ENCODE results near the gene SRPK2. TPM values are rescaled to one million over a fixed set of nuclear protein-coding genes. Genes with fewer than 3 reads are reported as not detected.

SRPK2 gene
- total RNA-seq, 1 donor from 2014 or later = 54.8 TPM

- H3K4me1 Mint-ChIP-seq (ENCODE audit: low read depth, unreplicated experiment) = peaks cover 12% of the 10 kb centered on the region
- peaks cover 11% of the 10 kb centered on the region for H3K36me3 Mint-ChIP-seq (ENCODE audit: low read depth, unreplicated experiment)
- H3K27me3 Mint-ChIP-seq (ENCODE audit: low read depth, unreplicated experiment) = no peaks in the 10 kb centered on the region
- Histone ChIP-seq H3K36me3 (ENCODE audit: insufficient read depth, low read length) (peaks cover 22% of the 10 kb centered on the region), H3K4me2 (ENCODE audit: low read length) (no peak overlapping the region), H3K9ac (ENCODE audit: low read length) (no peak overlapping the region), H4K20me1 (ENCODE audit: insufficient read depth, low read length) (peaks cover 30% of the 10 kb centered on the region), H3K79me2 (ENCODE audit: insufficient read depth, low read length) (no peaks in the 10 kb centered on the region), H2AFZ (ENCODE audit: low read depth, low read length) (no peak overlapping the region), H3K9me3 (ENCODE audit: insufficient read depth, low read depth, low read length) (no peaks in the 10 kb centered on the region), H3K27me3 (ENCODE audit: insufficient read depth, low read length) (no peaks in the 10 kb centered on the region), H3K27ac (ENCODE audit: low read depth, low read length) (no peak overlapping the region), H3K4me3 (ENCODE audit: insufficient read depth, low read depth, low read length) (no peak overlapping the region), H3K4me1 (ENCODE audit: insufficient read depth, low read length) (peaks cover 9% of the 10 kb centered on the region)
- no peaks in the 10 kb centered on the region for H3K9me3 Mint-ChIP-seq (ENCODE audit: unreplicated experiment)
- H3K27ac Mint-ChIP-seq (ENCODE audit: unreplicated experiment) = no peak overlapping the region
- no peak overlapping the region for H3K4me3 Mint-ChIP-seq (ENCODE audit: unreplicated experiment)
- FAIRE-seq (no peak), DNase-seq (ENCODE audit: low read depth) (no peak)
- no peak for TF ChIP-seq EZH2 (IDR thresholded peaks at IDR 0.05; ENCODE audit: insufficient read depth, low read length)
- TF ChIP-seq CTCF (IDR thresholded peaks at IDR 0.05; ENCODE audit: insufficient read depth, low read depth, low read length) = no peak
These were observed 293.8 kb downstream of the SRPK2 start for GRCh38 chr7:105094966-105095365.

GRCh38 chr7:105088456-105088855, 300.3 kb downstream of the SRPK2 start:
- no peak overlapping the region for H3K9ac ChIP-seq (ENCODE audit: low read length)
- no peak overlapping the region for H3K4me2 ChIP-seq (ENCODE audit: low read length)
- DNase-seq (ENCODE audit: low read depth) (no peak), FAIRE-seq (no peak)
- Mint-ChIP-seq H3K4me1 (ENCODE audit: low read depth, unreplicated experiment) (peaks cover 4% of the 10 kb centered on the region), H3K9me3 (ENCODE audit: unreplicated experiment) (no peaks in the 10 kb centered on the region), H3K36me3 (ENCODE audit: low read depth, unreplicated experiment) (peaks cover 12% of the 10 kb centered on the region), H3K27ac (ENCODE audit: unreplicated experiment) (no peak overlapping the region), H3K27me3 (ENCODE audit: low read depth, unreplicated experiment) (no peaks in the 10 kb centered on the region), H3K4me3 (ENCODE audit: unreplicated experiment) (no peak overlapping the region)
- peaks cover 21% of the 10 kb centered on the region for H3K79me2 ChIP-seq (ENCODE audit: insufficient read depth, low read length)
- peaks cover 38% of the 10 kb centered on the region for H4K20me1 ChIP-seq (ENCODE audit: insufficient read depth, low read length)
- no peaks in the 10 kb centered on the region for H3K9me3 ChIP-seq (ENCODE audit: insufficient read depth, low read depth, low read length)
- no peaks in the 10 kb centered on the region for H3K4me1 ChIP-seq (ENCODE audit: insufficient read depth, low read length)
- H3K27me3 ChIP-seq (ENCODE audit: insufficient read depth, low read length) = no peaks in the 10 kb centered on the region
- no peak overlapping the region for H3K4me3 ChIP-seq (ENCODE audit: insufficient read depth, low read depth, low read length)
- TF ChIP-seq EZH2 (IDR thresholded peaks at IDR 0.05; ENCODE audit: insufficient read depth, low read length) (no peak), CTCF (IDR thresholded peaks at IDR 0.05; ENCODE audit: insufficient read depth, low read depth, low read length) (no peak)
- no peak overlapping the region for H3K27ac ChIP-seq (ENCODE audit: low read depth, low read length)
- peaks cover 31% of the 10 kb centered on the region for H3K36me3 ChIP-seq (ENCODE audit: insufficient read depth, low read length)
- no peak overlapping the region for H2AFZ ChIP-seq (ENCODE audit: low read depth, low read length)

GRCh38 chr7:105087981-105088380, 300.7 kb downstream of the SRPK2 start:
- peaks cover 12% of the 10 kb centered on the region for H3K36me3 Mint-ChIP-seq (ENCODE audit: low read depth, unreplicated experiment)
- Histone ChIP-seq H3K27ac (ENCODE audit: low read depth, low read length) (no peak overlapping the region), H3K27me3 (ENCODE audit: insufficient read depth, low read length) (no peaks in the 10 kb centered on the region), H2AFZ (ENCODE audit: low read depth, low read length) (no peak overlapping the region), H3K9me3 (ENCODE audit: insufficient read depth, low read depth, low read length) (no peaks in the 10 kb centered on the region), H3K4me1 (ENCODE audit: insufficient read depth, low read length) (no peaks in the 10 kb centered on the region), H3K4me2 (ENCODE audit: low read length) (no peak overlapping the region), H3K79me2 (ENCODE audit: insufficient read depth, low read length) (peaks cover 22% of the 10 kb centered on the region), H3K9ac (ENCODE audit: low read length) (no peak overlapping the region), H4K20me1 (ENCODE audit: insufficient read depth, low read length) (peaks cover 41% of the 10 kb centered on the region), H3K4me3 (ENCODE audit: insufficient read depth, low read depth, low read length) (no peak overlapping the region), H3K36me3 (ENCODE audit: insufficient read depth, low read length) (peaks cover 31% of the 10 kb centered on the region)
- TF ChIP-seq CTCF (IDR thresholded peaks at IDR 0.05; ENCODE audit: insufficient read depth, low read depth, low read length) (no peak), EZH2 (IDR thresholded peaks at IDR 0.05; ENCODE audit: insufficient read depth, low read length) (no peak)
- FAIRE-seq = no peak
- no peak overlapping the region for H3K27ac Mint-ChIP-seq (ENCODE audit: unreplicated experiment)
- H3K9me3 Mint-ChIP-seq (ENCODE audit: unreplicated experiment) = no peaks in the 10 kb centered on the region
- H3K27me3 Mint-ChIP-seq (ENCODE audit: low read depth, unreplicated experiment) = no peaks in the 10 kb centered on the region
- no peak for DNase-seq (ENCODE audit: low read depth)
- H3K4me3 Mint-ChIP-seq (ENCODE audit: unreplicated experiment) = no peak overlapping the region
- H3K4me1 Mint-ChIP-seq (ENCODE audit: low read depth, unreplicated experiment) = peaks cover 4% of the 10 kb centered on the region

All from astrocyte (in vitro differentiated cells and primary cell).